Kasumi-1 (cell line): Measurements from ENCODE around the gene DNMT1.

Experiments used
- DNase-seq, 2 experiments: peaks; one replicate each; lab custom pipeline; 2025; lab: John Stamatoyannopoulos, UW

Gene DNMT1

DNA sequence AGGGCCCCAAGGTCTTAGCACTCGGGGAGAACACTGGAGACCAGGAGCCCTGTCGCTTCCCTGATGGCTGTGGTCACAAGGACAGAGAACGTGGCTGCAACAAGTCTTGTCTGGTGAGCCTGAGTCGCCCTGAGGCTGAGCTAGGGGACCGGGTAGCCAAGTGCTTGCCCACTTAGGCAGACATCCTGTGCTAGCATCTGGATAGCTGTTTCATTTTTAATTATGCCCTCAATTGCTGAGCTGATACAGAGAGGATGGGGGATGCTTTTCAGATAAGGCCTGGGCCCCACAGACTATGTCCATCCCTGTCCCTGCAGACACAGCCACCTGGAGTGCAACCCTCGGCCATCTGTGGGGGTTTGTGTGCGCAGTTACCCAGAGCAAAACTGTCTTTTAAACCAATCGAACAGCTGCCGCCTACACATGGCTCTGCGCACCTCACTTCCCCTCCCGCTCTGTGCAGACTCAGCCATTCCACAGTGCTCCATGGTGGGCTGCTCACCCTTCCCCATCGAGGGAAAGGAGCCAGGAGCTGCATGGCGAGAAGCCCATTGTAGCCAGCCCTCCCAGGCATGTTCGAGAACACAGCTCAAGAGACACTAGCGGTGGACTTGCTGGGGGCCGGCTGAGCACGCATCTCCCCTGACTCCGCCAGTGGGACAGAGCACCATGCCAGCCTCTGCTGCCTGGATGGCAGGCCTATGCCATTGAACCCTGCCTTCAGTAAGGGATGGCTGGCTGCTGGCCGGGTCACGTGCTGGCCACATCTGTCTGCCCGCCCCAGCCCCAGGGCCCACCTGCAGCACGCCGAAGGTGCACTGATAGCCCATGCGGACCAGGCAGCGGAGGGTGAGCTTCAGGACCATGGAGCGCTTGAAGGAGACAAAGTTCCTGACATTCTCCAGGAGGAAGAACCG, 55.6 kb downstream of the DNMT1 start:
- no peak for DNase-seq

DNA sequence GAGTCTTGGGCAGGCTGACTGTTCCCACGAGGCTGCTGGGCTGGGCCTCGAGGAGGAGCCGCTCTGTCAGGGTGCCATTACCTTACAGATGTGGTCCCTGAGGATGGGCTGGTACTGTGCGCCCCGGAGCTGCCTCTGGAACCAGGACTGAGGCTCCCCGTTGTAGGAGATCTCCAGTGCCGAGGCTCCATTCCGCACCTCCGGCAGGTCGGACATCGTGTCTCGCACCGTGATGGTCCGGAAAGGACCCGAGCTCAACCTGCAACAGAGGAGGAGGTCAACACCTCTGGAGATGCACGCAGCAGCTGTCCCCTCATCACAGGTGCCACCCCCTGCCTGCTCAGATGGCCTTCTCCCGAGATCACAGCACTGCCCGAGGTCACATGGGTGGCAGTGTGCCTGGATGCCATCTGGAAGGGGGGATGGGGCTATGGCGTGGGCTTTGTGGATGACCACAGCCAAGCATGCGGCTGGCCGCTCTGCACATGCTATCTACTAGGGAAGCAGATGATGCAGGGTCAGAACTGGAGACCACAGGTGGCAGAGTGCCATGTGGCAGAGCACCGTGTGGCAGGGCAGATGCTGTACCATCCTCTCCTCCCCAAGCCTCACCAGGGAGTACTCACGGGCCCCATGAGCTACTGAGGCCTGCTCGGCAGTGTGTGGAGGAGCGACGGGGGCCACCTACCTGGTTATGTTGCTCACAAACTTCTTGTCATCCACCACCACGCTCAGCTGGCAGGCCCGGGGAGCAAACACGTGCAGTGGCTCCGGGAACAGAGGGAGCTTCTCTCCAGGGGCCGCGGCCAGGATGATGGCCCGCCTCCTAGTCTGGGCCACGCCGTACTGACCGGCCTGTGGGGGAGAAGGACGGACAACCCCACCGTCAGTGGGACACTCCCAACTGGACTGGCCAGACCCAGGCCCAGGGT, 56.7 kb downstream of the DNMT1 start:
- no peak for DNase-seq

DNA sequence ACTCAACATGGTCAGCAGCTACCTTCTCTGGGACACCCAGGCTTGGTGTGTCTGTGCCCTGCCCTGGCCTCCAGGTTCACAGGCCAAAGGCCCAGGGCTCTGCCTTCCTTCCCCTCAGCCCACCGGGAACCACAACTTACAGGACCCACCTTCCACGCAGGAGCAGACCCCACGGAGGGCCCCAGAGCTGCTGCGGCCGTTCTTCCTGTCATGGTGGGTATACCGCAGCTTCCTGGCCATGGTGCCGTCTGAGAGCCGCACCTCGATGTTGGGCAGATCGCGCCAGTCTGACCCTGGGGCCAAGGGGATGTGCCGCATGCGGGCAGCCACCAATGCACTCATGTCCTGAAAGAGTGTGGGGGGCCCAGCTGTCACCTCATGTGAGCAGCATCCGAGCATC, 57.8 kb downstream of the DNMT1 start:
- no peak for DNase-seq

DNA sequence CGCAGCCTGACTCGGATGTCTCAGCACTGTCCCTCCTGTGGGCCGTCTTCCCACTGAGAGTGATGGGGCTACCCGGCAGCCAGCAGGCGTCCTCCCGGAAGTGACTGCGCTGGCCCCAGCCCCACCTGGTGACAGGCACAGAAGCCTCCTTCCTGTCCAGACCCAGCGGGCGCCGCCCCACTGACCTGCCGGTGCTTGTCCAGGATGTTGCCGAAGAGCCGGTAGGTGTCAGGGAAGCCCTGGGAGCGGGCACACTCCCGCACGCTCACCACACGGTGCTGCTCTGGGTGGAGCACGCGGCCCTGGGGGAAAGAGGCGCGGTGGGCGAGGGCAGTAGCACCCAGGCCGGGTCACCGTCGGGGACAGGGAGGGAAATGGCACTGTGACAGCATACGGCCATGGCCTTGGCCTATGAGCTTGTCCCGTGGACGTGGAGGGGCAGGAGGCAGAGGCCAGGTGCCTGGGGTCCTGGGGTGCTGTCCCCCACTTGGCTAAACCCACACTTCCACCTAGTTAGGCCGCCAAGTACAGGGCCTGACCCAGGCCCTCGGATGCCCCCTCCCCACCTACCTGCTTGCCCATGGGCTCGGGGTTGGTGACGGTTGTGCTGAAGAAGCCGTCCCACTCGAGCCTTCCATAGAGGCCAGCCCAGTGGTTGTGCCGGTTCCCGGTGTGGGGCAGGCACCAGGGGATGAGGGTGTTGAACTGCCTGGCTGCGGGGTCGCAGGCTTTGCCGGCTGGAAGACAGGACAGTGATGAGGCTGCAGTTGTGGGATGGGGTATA, 59.0 kb downstream of the DNMT1 start:
- DNase-seq = no peak

GRCh38 chr19:10134040-10134439, 60.7 kb downstream of the DNMT1 start:
- DNase-seq = no peak

- DNase-seq = no peak
These were observed 61.2 kb downstream of the DNMT1 start for GRCh38 chr19:10133596-10133995.

DNA sequence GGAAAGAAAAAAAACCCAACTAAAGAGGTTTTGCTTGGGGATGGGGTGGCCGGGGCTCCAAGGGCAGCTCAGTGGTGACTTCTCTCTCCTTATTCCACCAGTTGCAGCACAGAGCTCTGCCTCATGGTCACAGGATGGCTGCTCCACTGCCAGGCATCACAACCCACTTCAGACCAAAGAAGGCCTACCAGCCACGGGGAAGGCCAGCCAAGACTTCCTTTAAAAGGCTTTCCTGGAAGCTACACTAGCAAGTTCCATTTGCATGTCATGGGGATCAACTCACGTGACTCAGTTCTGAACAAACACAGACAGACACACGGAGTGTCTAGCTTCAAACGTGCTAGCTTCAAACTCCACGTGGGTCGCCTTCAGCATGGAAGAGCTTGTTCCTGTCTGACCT, 61.8 kb downstream of the DNMT1 start:
- no peak for DNase-seq

DNA sequence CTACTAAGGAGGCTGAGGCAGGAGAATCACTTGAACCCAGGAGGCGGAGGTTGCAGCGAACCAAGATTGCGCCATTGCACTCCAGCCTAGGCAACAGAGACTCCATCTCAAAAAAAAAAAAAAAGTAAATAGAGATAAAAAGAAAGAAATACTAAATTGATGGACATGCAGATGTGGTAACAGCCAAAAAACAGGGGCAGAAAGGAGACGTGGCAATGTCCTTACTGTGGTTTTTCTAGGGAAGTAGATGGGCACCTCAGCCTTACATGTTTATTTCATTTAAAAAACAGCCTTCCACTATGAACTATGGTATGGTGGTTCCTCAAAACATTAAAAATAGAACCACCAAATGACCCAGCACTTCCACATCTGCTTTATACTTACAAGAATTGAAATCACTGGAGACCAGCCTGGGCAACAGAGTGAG, 68.5 kb downstream of the DNMT1 start:
- peak in 1 of 2 experiments; percentile 32 for DNase-seq

GRCh38 chr19:10124429-10124828, 70.3 kb downstream of the DNMT1 start:
- DNase-seq = no peak

- no peak for DNase-seq
These were observed 72.7 kb downstream of the DNMT1 start for GRCh38 chr19:10122045-10122444.

GRCh38 chr19:10120538-10121189, 74.1 kb downstream of the DNMT1 start:
- no peak for DNase-seq

- no peak for DNase-seq
These were observed 75.8 kb downstream of the DNMT1 start for GRCh38 chr19:10118960-10119359.

- DNase-seq = no peak
These were observed 77.7 kb downstream of the DNMT1 start for GRCh38 chr19:10116866-10117616.

- no peak for DNase-seq
These were observed 78.5 kb downstream of the DNMT1 start for GRCh38 chr19:10116085-10116865.

- no peak for DNase-seq
These were observed 79.2 kb downstream of the DNMT1 start for GRCh38 chr19:10115392-10116084.

- no peak for DNase-seq
These were observed 79.9 kb downstream of the DNMT1 start for GRCh38 chr19:10114651-10115391.

DNA sequence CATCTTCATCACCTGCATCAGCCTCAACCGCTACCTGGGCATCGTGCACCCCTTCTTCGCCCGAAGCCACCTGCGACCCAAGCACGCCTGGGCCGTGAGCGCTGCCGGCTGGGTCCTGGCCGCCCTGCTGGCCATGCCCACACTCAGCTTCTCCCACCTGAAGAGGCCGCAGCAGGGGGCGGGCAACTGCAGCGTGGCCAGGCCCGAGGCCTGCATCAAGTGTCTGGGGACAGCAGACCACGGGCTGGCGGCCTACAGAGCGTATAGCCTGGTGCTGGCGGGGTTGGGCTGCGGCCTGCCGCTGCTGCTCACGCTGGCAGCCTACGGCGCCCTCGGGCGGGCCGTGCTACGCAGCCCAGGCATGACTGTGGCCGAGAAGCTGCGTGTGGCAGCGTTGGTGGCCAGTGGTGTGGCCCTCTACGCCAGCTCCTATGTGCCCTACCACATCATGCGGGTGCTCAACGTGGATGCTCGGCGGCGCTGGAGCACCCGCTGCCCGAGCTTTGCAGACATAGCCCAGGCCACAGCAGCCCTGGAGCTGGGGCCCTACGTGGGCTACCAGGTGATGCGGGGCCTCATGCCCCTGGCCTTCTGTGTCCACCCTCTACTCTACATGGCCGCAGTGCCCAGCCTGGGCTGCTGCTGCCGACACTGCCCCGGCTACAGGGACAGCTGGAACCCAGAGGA, 80.6 kb downstream of the DNMT1 start:
- DNase-seq = no peak

- no peak for DNase-seq
These were observed 81.2 kb downstream of the DNMT1 start for GRCh38 chr19:10113592-10113963.
